Stimulated activated CD4-positive, alpha-beta T cell treated with anti-CD3 and anti-CD28 coated beads, Interleukin-15, amount 100 ng/mL, for 48 hours (primary cell): ENCODE results near the gene PPP1CA.
A peak's percentile ranks its signal among the peaks of the same experiment; 100 is the strongest.

ENCODE experiments used
- DNase-seq, 2 donors: peaks; one replicate each; pipeline ENCODE4 v3.0.0-alpha.2; 2020; ENCODE audit warnings: low read depth in 2 of 2

PPP1CA gene

GRCh38 chr11:67401495-67402191 is at the start of gene PPP1CA:
Gene PPP1CA (minus strand): TSS chr11:67401858. CDS start chr11:67401782, 76 bp downstream.
- peak; percentile 81 to 88 for DNase-seq

- no peak for DNase-seq
These were observed 49.4 kb upstream of the PPP1CA start for GRCh38 chr11:67450796-67451657.

- DNase-seq: no peak
These were observed 47.6 kb upstream of the PPP1CA start for GRCh38 chr11:67449116-67449844.

GRCh38 chr11:67448220-67448609 is 46.6 kb upstream of the PPP1CA start:
- DNase-seq: no peak

GRCh38 chr11:67445515-67445914 is 43.9 kb upstream of the PPP1CA start:
- no peak for DNase-seq

GRCh38 chr11:67442504-67443404 is 41.1 kb upstream of the PPP1CA start:
- no peak for DNase-seq

GRCh38 chr11:67441731-67442351 is 40.2 kb upstream of the PPP1CA start:
- no peak for DNase-seq

- no peak for DNase-seq
These were observed 39.5 kb upstream of the PPP1CA start for GRCh38 chr11:67441098-67441563.

GRCh38 chr11:67440229-67441097 is 38.8 kb upstream of the PPP1CA start:
- no peak for DNase-seq

- no peak for DNase-seq
These were observed 37.9 kb upstream of the PPP1CA start for GRCh38 chr11:67439321-67440228.

- peak; percentile 74 to 79 for DNase-seq
These were observed 36.7 kb upstream of the PPP1CA start for GRCh38 chr11:67438158-67438902.

GRCh38 chr11:67437809-67438157 is 36.1 kb upstream of the PPP1CA start:
- no peak for DNase-seq

GRCh38 chr11:67437082-67437808 is 35.6 kb upstream of the PPP1CA start, which contains the start of gene PTPRCAP:
Gene PTPRCAP (minus strand): TSS chr11:67437682. CDS start chr11:67437619, 63 bp downstream.
- peak; percentile 44 to 64 for DNase-seq

GRCh38 chr11:67436459-67437081 is 34.9 kb upstream of the PPP1CA start:
- DNase-seq: peak; percentile 72 to 78

- DNase-seq: no peak
These were observed 34.2 kb upstream of the PPP1CA start for GRCh38 chr11:67435727-67436458.
